Measurements from ENCODE around the gene TLE4. TPM values are rescaled to one million over a fixed set of nuclear protein-coding genes. Genes with fewer than 3 reads are reported as not detected.

Gene TLE4
- total and polyA plus RNA-seq, 10 of the 15 experiments (the other 5 are each of a cell fraction or from before 2014, with no cell fraction given) = 5.3 to 53.3 (median 23.3) TPM

- TF ChIP-seq ZBTB11 (CRISPR knock-in tag; IDR thresholded peaks at IDR 0.05) = no peak
- no peak for TF ChIP-seq ZBTB33 (IDR thresholded peaks at IDR 0.05)
- no peak for TF ChIP-seq CHD2 (IDR thresholded peaks at IDR 0.05; ENCODE audit: borderline replicate concordance, low read depth, low read length)
Observed at GRCh38 chr9:79684059-79684458, 112.3 kb downstream of the TLE4 start (continued).

- in situ Hi-C loops (cut with MboI) = no loop called here
- Histone ChIP-seq H3K4me1 (ENCODE audit: control insufficient read depth, insufficient read depth, low read length) (no peaks in the 10 kb centered on the region; the same call in 1 of the 2 replicates), H3K4me3 (no peak overlapping the region), H3K27me3 (replicated peaks in 1 of 2; ENCODE audit: control insufficient read depth in 2 of 2, insufficient read depth in 2 of 2, low read length in 1 of 2) (no peaks in the 10 kb centered on the region), H2AFZ (ENCODE audit: control insufficient read depth, low read depth, low read length) (no peak overlapping the region), H3K4me2 (ENCODE audit: control insufficient read depth, insufficient read depth) (no peak overlapping the region), H4K20me1 (ENCODE audit: control insufficient read depth, insufficient read depth) (no peaks in the 10 kb centered on the region), H3K27ac (ENCODE audit: control insufficient read depth, insufficient read depth) (no peak overlapping the region), H3K36me3 (ENCODE audit: control insufficient read depth in 2 of 2, insufficient read depth in 2 of 2, low read length in 1 of 2) (peaks cover 0 to 4% of the 10 kb centered on the region in 2 experiments; a peak in 1 of 4 replicates), H3K9me3 (replicated peaks; ENCODE audit: control insufficient read depth, insufficient read depth, low read length) (no peaks in the 10 kb centered on the region), H3K79me2 (ENCODE audit: control insufficient read depth, insufficient read depth, low read length) (no peaks in the 10 kb centered on the region), H3K9ac (ENCODE audit: control insufficient read depth, insufficient read depth, low read length) (no peak overlapping the region)
- ATAC-seq (no peak), DNase-seq (ENCODE audit: low read depth, low spot score) (no peak), FAIRE-seq (no peak)
- intact Hi-C loops (cut with micrococcal nuclease; ENCODE audit: unreplicated experiment) = no loop called here
- ChIA-PET CTCF (no interaction called here), POLR2A (interaction anchor here (1.0 kb wide), 1 partner anchor 9 kb away, joined by 3 read pairs; no protein-coding TSS in a partner anchor), SMC1A (ENCODE audit: uncharacterized antibody, unreplicated experiment) (interaction anchor here (1.0 to 1.9 kb wide), 5 partner anchors 11 to 111 kb away, joined by 3 to 7 read pairs (median 3); no protein-coding TSS in a partner anchor), RAD21 (ENCODE audit: unreplicated experiment) (interaction anchor here (1.8 kb wide), 1 partner anchor 10 kb away, joined by 5 read pairs; no protein-coding TSS in a partner anchor)
- TF ChIP-seq NFIC (IDR thresholded peaks at IDR 0.05; ENCODE audit: low read depth, low read length) (no peak), SIX5 (IDR thresholded peaks at IDR 0.05; ENCODE audit: low read depth, low read length, severe bottlenecking) (no peak), SUPT20H (IDR thresholded peaks at IDR 0.05; ENCODE audit: borderline replicate concordance, control insufficient read depth, low read depth, low read length) (no peak), MYC (IDR thresholded peaks at IDR 0.05; ENCODE audit: insufficient read depth, insufficient read length, insufficient replicate concordance, low read length, severe bottlenecking) (no peak), MEF2B (IDR thresholded peaks at IDR 0.05; ENCODE audit: partially characterized antibody, poor library complexity, severe bottlenecking) (no peak)
- no TSS peak for BruUV-seq (replicated peaks)
- WGBS (ENCODE audit: insufficient coverage, insufficient replicate concordance, low lambda C conversion rate, missing lambda C conversion rate) = 76% methylated on average over 8 of the region's 8 CpGs
Observed at GRCh38 chr9:79684711-79685575, 113.2 kb downstream of the TLE4 start.
